Mesangial cell (primary cell): ENCODE measurements around the gene DNAH9. TPM values are rescaled to one million over a fixed set of nuclear protein-coding genes. Genes with fewer than 3 reads are reported as not detected.

Experiments
- total RNA-seq: library from RNA; depleted of rRNA; stranded (reverse); fragments of >200 nt; gene quantifications from 2 replicates; pipeline ENCODE4 v1.2.3, GENCODE V29; 2015

The DNAH9 gene, protein sequence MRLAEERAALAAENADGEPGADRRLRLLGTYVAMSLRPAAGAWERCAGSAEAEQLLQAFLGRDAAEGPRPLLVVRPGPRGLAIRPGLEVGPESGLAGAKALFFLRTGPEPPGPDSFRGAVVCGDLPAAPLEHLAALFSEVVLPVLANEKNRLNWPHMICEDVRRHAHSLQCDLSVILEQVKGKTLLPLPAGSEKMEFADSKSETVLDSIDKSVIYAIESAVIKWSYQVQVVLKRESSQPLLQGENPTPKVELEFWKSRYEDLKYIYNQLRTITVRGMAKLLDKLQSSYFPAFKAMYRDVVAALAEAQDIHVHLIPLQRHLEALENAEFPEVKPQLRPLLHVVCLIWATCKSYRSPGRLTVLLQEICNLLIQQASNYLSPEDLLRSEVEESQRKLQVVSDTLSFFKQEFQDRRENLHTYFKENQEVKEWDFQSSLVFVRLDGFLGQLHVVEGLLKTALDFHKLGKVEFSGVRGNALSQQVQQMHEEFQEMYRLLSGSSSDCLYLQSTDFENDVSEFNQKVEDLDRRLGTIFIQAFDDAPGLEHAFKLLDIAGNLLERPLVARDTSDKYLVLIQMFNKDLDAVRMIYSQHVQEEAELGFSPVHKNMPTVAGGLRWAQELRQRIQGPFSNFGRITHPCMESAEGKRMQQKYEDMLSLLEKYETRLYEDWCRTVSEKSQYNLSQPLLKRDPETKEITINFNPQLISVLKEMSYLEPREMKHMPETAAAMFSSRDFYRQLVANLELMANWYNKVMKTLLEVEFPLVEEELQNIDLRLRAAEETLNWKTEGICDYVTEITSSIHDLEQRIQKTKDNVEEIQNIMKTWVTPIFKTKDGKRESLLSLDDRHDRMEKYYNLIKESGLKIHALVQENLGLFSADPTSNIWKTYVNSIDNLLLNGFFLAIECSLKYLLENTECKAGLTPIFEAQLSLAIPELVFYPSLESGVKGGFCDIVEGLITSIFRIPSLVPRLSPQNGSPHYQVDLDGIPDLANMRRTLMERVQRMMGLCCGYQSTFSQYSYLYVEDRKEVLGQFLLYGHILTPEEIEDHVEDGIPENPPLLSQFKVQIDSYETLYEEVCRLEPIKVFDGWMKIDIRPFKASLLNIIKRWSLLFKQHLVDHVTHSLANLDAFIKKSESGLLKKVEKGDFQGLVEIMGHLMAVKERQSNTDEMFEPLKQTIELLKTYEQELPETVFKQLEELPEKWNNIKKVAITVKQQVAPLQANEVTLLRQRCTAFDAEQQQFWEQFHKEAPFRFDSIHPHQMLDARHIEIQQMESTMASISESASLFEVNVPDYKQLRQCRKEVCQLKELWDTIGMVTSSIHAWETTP (N-terminal part only)
- not detected in 2 replicates for total RNA-seq

DNA sequence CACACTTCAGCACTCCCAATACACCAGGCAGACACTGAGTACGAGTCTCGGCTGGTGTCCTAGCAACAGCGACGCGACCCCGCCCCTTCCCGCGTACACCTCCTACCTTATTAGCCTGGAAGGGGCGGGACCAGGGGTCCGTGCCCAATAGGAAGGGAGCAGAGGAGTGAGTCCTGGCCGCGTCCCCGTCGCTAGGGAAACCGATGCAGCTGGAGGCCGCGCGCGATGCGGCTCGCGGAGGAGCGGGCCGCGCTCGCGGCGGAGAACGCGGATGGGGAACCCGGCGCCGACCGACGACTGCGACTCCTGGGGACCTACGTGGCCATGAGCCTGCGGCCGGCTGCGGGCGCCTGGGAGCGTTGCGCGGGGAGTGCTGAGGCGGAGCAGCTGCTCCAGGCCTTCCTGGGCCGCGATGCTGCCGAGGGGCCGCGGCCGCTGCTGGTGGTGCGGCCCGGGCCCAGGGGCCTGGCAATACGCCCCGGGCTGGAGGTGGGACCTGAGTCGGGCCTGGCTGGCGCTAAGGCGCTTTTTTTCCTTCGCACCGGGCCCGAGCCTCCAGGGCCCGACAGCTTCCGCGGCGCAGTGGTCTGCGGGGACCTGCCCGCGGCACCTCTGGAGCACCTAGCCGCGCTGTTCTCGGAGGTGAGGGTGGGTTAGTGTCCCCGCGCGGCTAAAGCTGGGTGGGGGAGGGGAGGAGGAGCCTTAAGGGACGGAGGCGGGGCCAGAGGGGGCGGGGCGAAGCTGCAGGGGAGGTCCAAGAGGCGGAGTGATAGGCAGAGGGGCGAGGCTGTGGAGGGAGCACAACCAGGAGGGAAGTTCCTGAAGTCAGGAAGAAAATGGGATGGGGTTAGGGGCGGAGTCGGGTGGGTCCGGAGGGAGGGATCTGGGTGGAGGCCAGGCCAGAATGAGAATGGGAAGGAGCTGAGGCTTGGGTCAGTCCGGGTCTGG lies at the start of gene DNAH9:
DNAH9 (plus strand) TSS at position 197 of the 948 bp plus-strand sequence; CDS start at position 226, 29 bp downstream.

DNA sequence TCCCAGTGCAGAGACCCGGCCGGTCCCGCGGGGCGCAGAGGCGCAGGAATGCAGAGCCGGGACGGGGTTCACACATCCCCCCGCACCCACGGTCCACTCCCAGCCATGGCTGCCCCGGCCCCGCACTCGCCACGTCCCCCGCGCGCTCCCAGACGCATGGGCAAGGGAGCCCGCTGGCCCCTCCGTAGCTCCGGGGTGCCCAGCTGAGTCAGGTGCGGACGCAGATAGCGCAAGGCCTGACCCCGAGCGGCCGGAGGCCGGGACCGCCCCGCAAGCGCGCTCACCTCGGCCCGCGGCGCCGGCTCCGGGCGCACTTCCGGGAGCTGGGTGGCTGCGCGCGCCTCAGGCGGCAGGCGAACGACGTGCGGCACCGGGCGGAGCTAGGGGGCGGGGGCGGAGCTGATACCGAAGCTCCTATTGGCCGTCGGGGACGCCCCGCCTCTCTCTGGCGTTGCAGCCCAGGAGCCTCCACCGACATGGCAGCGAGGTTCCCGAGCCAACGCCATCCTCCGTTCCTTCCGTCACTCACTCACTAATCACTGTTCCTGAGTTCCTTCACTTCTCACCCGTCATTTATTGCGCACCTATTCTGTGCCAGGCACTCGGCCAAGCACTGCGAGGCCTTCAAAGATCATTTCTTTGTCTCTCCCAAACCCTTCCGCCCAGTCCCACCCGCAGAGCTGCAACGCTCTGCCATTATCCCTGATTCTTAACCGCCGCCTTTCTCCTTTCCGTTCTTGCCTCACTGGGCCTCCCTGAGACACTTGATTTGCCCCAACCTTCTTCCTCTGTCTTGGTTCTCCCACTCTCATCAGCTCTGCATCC lies 399.1 kb downstream of the DNAH9 start, which contains the start of gene ZNF18:
ZNF18 (minus strand) TSS at position 329 of the 825 bp plus-strand sequence. CDS start 4,646 bp downstream, outside the sequence.

